ENCODE results near the gene PLEKHA7.

GRCh38 chr11:16749666-16750065 lies 264.5 kb downstream of the PLEKHA7 start:
- TF ChIP-seq EZH2phosphoT487 (IDR thresholded peaks at IDR 0.05; ENCODE audit: borderline replicate concordance, low read length) = no peak
- TF ChIP-seq CTCF (conservative IDR thresholded peaks at IDR 0.05; ENCODE audit: low read depth, low read length) = no peak

Data from PC-3 (cell line).